Measurements from ENCODE around the gene LY6G6D.
A peak's percentile ranks its signal among the peaks of the same experiment; 100 is the strongest.

Gene LY6G6D, protein sequence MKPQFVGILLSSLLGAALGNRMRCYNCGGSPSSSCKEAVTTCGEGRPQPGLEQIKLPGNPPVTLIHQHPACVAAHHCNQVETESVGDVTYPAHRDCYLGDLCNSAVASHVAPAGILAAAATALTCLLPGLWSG

DNA sequence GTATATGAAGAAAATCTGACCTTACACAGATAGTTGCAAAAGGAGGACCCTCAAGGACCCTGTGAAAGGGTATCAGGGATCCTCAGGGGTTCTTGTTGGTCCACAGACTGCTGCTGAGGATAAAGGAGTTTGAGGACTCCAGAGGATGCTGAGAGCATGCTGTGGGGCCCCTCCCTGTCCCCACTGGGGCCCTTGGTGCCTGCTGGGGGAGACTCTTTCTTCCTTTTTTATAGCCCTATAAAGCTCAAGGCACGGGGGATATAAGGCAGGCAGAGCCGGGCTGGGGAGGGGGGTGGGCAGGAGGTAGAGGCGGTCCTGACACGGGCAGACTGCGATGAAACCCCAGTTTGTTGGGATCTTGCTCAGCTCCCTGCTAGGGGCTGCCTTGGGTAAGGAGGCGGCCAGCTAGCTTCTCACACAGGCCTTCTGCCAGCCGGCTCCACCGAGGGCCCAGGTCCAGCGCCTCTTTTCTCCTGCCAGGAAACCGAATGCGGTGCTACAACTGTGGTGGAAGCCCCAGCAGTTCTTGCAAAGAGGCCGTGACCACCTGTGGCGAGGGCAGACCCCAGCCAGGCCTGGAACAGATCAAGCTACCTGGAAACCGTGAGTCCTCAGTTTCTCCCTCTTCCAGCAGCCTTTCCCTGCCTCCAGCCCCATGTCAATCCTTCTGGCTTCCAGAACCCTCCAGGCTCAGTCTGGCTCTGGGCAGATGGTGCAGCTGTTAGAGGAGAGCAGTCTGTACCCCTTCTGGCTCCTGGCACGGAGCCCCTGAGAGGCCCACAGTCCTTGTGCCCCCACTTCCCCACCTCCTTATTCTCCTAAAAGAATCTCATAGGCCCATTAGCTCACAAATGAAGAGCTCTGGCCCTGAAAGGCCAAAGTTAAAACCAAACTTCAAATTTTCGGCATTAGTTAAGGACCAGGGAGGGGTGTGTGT, at the start of gene LY6G6D:
LY6G6D (plus strand) TSS at position 327 of the 937 bp plus-strand sequence; CDS start at position 335, 8 bp downstream.
- TF ChIP-seq CTCF (IDR thresholded peaks at IDR 0.05; ENCODE audit: control extremely low read depth, extremely low read depth, low read depth, missing control alignments): no peak
- no peak for DNase-seq (ENCODE audit: extremely low spot score)
- CTCF ChIA-PET: interaction anchor here (0.9 to 3.1 kb wide), 7 partner anchors 8 to 237 kb away, joined by 3 to 21 read pairs (median 3); partner anchors contain the start of genes ABHD16A, ATP6V1G2, DDAH2 and MPIG6B
- POLR2A ChIA-PET: no interaction called here

DNA sequence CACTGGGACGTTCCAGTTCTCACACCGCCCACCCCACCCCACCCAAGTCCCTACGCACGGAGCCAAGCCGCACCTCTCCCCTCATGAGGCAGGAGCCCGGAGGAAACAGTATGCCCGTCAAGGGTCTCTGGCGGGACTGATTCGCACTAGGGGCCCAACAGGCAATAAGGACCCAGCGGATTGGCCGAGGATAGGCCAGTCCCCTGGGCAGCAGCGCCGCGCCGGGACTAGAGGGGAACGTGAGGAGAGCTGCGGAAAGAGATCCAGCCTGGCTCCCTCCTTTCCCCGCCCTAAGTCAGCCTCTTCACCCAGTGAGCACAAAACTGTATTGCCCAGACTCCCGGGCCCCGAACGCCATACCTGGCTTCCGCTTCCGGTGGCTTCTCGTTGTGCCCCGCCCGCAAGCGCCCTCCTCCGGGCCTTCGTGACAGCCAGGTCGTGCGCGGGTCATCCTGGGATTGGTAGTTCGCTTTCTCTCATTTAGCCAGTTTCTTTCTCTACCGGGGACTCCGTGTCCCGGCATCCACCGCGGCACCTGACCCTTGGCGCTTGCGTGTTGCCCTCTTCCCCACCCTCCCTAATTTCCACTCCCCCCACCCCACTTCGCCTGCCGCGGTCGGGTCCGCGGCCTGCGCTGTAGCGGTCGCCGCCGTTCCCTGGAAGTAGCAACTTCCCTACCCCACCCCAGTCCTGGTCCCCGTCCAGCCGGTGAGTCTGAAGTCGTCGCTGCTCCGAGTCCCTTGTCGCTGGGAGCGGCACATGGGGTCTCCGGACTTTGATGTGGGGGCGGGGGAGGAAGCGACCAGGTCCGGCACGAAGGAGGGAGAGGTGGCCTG, 49.4 kb upstream of the LY6G6D start, which contains the start of gene CSNK2B:
CSNK2B (plus strand) TSS at position 580 of the 836 bp plus-strand sequence. CDS start 752 bp downstream, outside the sequence.
- TF ChIP-seq CTCF (IDR thresholded peaks at IDR 0.05; ENCODE audit: control extremely low read depth, extremely low read depth, low read depth, missing control alignments): no peak
- peak; percentile 97 for DNase-seq (ENCODE audit: extremely low spot score)
- ChIA-PET POLR2A (interaction anchor here (0.6 to 3.3 kb wide), 10 partner anchors 10 to 1501 kb away, joined by 3 to 15 read pairs (median 3); partner anchors contain the start of genes ABHD16A, APOM, BAG6 and HSPA1B), CTCF (interaction anchor here (0.9 to 3.5 kb wide), 3 partner anchors 11 to 131 kb away, joined by 3 to 14 read pairs (median 3); partner anchors contain the start of gene LY6G5C)

- no peak for DNase-seq (ENCODE audit: extremely low spot score)
- CTCF ChIA-PET: interaction anchor here (1.0 to 3.5 kb wide), 2 partner anchors 9 to 14 kb away, joined by 3 to 14 read pairs; partner anchors contain the start of gene LY6G5C
- TF ChIP-seq CTCF (IDR thresholded peaks at IDR 0.05; ENCODE audit: control extremely low read depth, extremely low read depth, low read depth, missing control alignments): no peak
- POLR2A ChIA-PET: interaction anchor here (1.0 kb wide), 1 partner anchor 161 kb away, joined by 3 read pairs; the partner anchor contains the start of gene HSPA1B
Measured at GRCh38 chr6:31666337-31666965, 48.7 kb upstream of the LY6G6D start.

DNA sequence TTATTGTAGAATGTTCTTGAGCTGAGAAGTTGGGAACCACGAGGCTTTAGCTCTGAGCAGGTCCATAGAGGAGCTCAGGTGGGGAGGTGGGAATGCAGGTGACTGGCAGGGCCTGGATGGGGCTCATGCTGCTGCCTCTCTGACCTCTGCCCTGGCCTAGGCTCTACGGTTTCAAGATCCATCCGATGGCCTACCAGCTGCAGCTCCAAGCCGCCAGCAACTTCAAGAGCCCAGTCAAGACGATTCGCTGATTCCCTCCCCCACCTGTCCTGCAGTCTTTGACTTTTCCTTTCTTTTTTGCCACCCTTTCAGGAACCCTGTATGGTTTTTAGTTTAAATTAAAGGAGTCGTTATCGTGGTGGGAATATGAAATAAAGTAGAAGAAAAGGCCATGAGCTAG, 45.5 kb upstream of the LY6G6D start, which contains the start of gene LY6G5B:
LY6G5B (plus strand) TSS at position 301 of the 400 bp plus-strand sequence. CDS start 975 bp downstream, outside the sequence.
- ChIA-PET POLR2A (interaction anchor here (0.6 kb wide), 1 partner anchor 11 kb away, joined by 3 read pairs; the partner anchor contains the start of gene LY6G5C), CTCF (interaction anchor here (1.3 to 2.7 kb wide), 5 partner anchors 10 to 119 kb away, joined by 3 to 9 read pairs (median 4); no protein-coding TSS in a partner anchor)
- TF ChIP-seq CTCF (IDR thresholded peaks at IDR 0.05; ENCODE audit: control extremely low read depth, extremely low read depth, low read depth, missing control alignments): no peak
- no peak for DNase-seq (ENCODE audit: extremely low spot score)

GRCh38 chr6:31676322-31676903, 38.7 kb upstream of the LY6G6D start:
- DNase-seq (ENCODE audit: extremely low spot score): no peak
- POLR2A ChIA-PET: interaction anchor here (1.1 kb wide), 1 partner anchor 139 kb away, joined by 3 read pairs; the partner anchor contains the start of genes HSPA1A and HSPA1L
- CTCF ChIA-PET: interaction anchor here (1.5 to 2.3 kb wide), 2 partner anchors 13 to 77 kb away, joined by 4 to 5 read pairs; no protein-coding TSS in a partner anchor
- no peak for TF ChIP-seq CTCF (IDR thresholded peaks at IDR 0.05; ENCODE audit: control extremely low read depth, extremely low read depth, low read depth, missing control alignments)

Measured in GM10248 (cell line).